ENCODE data around the gene CTU1.

The CTU1 gene

DNA sequence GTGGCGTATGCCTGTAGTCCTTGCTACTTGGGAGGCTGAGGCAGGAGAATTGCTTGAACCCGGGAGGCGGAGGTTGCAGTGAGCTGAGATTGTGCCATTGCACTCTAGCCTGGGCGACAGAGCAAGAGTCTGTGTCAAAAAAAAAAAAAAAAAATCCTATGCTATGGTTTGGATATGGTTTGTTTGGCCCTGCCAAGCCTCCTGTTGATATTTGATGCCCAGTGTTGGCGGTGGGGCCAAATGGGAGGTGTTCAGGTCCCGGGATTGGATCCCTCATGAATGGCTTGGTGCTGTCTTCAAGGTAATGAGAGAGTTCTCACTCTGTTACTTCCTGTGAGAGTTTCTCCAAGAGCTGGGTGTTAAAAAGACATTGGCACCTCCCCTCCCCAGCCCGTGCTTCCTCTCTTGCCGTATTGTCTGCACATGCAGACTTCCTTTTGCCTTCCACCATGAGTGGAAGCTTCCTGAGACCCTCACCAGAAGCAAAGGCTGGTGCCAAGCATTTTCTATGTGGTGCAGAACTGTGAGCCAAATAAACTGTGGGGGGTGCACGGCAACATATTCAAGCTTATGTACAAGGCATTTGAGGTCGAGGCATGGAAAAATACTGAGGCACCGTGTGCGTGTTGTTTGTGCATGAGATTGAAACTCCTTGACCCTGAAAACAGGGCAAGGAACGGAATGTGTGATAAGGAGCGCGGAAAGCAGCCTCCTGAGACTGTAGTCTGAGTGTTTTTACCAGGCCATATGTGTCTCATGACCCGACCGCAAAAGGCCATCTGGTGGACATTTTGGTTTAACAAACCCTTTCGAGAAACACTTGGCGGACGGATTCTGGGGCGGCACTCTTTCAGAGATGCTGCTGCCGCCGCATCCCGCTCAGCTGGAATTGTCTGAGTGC is 23.8 kb upstream of the CTU1 start:
- DNase-seq: no peak

DNA sequence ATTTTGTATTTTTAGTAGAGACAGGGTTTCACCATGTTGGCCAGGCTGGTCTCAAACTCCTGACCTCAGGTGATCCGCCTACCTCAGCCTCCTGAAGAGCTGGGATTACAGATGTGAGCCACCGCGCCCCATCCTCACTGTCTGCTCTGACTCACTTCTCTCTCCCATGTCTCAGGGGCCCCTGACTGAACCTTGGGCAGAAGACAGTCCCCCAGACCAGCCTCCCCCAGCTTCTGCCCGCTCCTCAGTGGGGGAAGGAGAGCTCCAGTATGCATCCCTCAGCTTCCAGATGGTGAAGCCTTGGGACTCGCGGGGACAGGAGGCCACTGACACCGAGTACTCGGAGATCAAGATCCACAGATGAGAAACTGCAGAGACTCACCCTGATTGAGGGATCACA is 21.5 kb upstream of the CTU1 start:
- no peak for DNase-seq

DNA sequence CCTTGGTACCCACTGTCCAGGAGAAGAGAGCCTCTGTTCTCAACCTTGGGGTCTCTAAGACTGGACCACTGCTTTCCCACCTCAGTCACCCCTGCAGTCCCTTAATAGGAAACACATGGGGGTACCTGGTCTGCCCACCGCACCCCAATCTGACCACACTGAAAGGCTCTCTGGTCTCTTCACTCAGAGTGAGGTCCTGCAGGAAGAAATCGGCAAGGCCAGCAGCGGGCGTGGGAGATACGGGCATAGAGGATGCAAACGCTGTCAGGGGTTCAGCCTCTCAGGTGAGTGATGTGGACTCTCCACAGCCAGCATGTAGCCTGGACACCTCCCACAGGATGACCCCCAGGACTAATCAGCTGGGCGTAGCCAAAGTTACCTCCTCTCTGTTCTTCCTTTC is 20.0 kb upstream of the CTU1 start:
- no peak for DNase-seq

DNA sequence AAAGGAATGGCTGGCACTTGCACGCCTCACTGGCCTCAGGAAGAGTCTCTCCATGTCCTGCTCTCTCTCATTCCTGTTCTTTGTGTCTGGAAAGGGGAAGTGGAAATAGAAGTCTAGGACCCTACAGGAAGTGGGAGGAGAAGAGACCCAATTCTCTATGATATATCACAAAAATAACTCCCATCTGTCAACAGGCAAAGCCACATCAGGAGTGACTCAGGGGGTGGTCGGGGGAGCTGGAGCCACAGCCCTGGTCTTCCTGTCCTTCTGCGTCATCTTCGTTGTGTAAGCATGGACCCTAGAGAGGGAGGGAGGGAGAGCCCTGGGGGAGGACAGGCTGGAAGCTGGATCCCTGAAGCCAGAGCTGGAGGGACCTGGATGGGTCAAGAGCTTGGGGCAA is 19.5 kb upstream of the CTU1 start:
- DNase-seq: no peak

DNA sequence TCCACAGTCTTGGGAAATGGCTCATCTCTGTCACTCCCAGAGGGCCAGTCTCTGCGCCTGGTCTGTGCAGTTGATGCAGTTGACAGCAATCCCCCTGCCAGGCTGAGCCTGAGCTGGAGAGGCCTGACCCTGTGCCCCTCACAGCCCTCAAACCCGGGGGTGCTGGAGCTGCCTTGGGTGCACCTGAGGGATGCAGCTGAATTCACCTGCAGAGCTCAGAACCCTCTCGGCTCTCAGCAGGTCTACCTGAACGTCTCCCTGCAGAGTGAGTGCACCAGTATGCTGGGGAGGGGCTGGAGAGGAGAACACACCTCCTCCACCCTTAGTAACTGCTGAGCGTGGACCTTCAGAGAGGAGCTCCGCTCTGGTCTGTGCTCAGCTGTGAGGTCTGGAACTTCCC is 18.8 kb upstream of the CTU1 start:
- no peak for DNase-seq

DNA sequence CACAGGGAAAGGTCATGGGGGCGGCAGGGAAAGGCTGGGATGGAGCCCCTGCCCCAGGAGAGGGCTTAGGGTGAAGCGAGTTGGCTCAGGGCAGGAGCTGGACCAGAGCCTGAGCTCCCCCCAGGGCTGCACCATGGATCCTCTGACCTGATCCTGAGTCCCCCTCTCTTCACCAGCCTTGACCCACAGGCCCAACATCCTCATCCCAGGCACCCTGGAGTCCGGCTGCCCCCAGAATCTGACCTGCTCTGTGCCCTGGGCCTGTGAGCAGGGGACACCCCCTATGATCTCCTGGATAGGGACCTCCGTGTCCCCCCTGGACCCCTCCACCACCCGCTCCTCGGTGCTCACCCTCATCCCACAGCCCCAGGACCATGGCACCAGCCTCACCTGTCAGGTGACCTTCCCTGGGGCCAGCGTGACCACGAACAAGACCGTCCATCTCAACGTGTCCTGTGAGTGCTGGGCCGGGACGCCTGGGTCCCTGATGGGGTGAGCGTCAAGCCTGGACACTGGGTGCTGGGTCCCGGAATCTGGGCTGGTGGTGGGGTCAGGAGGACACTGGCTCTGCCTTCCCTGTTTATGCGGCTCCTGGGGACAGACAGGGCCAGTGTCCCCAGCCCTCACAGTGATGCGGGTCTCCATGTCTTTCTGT is 17.3 kb upstream of the CTU1 start:
- DNase-seq: no peak

DNA sequence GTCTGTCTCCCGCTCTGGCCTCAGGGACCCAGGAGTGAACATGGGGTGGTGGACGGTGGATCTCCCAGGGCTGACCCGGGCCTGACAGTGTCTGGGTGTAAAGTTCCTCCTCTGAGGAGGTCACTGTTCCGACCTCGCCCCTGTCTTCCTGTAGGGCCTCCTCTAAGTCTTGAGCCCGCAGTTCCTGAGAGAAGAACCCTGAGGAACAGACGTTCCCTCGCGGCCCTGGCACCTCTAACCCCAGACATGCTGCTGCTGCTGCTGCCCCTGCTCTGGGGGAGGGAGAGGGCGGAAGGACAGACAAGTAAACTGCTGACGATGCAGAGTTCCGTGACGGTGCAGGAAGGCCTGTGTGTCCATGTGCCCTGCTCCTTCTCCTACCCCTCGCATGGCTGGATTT is 16.5 kb upstream of the CTU1 start, which contains the start of gene SIGLEC9:
Gene SIGLEC9, plus strand, starts transcription at position 178 of the 400 bp plus-strand sequence. Its CDS starts 69 bp downstream, at position 247.
- DNase-seq: no peak

DNA sequence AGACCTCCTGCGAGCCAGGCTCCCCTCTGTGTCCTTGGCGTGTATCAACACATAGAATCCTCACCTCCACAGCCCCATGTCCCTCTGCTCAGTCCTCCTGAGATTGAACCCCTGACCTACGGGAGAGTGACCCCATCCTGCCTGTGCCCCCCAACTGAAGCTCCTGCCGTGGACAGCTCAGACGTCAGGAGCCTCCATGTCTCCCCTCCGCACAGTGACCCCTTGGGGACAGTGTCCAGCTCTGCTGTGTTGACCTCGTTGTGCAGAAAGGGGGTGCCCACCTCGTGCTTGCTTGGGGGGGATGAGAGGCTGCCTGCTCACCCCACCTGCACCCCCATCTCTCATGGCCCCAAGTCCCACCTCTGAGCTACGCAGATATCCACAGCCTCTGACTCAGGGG is 16.0 kb upstream of the CTU1 start:
- DNase-seq: no peak

DNA sequence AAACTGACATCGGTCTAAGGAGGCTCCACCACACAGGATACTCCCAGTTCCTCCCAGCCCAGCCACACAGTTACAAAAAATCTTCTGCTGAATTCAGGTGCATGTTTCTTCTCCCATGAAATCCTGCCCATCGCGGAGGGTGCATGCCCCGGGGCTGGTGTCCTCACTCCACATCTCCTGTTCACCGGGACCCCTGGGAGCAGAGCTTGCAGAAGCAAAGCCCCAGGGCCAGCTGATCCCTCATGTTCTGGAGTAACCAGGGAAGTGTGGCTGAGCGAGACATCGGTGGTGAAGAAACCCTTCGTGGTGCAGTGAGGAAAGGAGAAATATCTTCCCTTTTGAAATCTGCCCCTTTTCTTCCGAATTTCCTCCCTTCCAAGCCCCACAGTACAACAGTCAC is 15.6 kb upstream of the CTU1 start:
- no peak for DNase-seq

DNA sequence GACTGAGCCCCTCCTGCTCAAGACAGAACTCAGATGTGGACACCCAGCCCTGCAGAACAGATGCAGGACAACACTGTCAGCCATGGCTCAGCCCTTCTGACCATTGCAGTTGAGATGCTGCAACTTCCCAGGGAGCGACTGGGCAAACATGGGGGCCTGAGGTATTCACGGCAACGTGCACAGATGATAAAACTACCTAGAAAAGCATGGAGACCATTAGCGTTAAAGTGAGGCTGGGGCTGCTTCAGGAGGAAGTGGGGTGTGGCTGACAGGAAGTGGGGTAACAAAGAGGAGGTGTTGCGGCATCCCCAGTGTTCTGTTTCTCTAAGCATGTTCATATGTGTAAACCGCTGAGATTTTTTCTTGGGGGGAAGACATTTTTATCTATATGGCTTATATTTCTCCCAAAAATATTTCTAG is 15.2 kb upstream of the CTU1 start:
- DNase-seq: no peak

DNA sequence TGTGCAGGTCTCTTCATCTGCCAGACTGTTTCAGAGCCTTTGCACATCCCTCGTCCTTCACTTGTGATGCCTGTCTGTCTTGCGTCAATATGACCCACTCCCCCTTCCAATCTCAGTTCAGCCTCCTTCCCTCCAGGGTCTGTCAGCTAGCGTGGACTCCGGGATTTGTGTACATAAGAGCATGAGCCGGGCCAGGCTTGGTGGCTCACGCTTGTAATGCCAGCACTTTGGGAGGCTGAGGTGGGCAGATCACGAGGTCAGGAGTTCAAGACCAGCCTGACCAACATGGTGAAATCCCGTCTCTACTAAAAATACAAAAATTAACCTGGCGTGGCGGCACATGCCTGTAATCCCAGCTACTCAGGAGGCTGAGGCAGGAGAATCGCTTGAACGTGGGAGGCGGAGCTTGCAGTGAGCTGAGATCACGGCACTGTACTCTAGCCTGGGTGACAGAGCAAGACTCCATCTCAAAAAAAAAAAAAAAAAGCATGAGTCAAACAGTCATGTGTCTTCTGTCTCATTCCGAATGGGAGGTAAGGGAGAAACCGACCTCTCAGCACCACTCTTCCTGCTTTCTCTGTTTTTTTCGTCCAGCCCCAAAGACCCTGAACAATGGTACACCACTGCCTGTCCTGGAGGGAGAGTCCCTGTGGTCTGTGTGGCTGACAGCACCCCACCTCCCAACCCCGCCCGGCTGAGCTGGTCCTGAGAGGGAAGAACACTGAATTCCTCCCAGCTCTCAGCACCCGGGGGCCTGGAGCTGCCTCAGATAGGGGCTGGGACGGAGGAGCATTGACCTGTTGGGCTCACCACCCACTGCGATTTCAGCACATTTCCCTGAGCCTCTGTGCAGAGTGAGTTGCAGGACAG is 14.1 kb upstream of the CTU1 start:
- DNase-seq: no peak

DNA sequence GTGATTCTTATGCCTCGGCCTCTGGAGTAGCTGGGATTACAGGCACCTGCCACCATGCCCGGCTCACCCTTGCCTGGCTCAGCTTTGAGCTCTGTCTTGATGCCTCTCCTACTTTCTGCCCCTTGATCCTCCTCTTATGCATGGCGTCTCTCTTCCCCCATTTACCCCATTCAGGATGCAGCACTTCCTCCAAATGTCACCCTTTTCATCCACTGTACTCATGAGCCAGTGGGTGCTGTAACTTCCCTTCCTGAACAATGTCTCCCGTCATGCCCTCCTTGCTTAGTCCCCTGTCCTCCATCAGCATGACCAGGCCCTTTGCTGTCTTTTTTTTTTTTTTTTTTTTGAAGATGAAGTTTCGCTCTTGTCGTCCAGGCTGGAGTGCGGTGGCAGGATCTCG is 13.0 kb upstream of the CTU1 start:
- no peak for DNase-seq

DNA sequence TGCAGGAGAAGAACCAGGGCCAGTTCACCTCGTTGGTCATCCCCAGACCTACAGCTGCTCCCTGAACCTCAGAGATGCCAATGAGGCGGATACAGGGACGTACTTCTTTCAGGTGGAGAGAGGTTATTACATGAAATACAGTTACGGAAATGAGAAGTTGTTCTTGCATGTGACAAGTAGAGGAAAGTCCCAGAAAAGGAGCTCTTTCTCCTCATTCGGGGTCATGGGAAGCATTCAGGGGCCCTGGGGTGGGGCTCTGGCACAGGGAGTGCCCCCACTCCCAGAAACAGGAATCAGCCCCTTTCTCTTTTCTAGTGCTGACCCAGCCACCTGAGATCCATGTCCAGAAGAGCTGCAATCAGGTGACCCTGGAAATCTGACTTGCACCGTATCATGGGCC is 12.0 kb upstream of the CTU1 start:
- DNase-seq: no peak

DNA sequence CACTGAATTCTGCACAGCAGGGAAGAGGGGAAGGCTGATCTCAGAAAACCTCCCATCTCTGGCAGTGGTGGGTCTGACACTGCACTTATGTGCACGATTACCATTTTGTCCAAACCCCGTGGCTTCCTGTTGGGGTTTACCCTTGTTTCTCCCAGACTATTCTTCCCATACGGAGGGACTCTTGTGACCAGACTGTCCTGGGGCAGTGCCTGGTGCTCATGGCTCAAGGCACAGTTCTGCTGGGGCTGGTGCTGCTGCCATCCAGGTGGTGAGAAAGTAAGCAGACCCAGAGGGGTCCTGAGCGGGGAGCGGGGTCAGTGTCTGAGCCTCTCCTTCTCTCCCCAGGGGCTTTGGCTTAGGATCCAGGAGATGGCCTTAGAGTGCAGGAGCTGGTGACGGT is 11.4 kb upstream of the CTU1 start:
- no peak for DNase-seq

DNA sequence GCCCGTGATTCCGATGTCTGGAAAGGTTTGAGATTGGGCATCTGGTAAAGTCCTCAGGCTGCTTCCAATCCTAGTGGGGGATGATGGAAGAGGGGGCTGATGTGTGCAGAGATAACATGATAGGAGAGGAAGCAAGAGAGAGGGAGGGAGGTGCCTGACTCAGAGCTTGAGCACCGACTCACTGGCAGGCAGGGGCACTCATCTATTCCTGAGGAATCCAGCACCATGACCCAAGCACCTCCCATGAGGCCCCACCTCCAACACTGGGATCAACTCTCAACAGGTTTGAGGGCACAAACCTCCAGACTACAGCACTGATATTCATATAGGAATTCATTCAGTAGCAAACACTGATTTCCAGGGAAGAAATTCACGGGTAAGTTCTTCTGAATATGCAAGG is 10.9 kb upstream of the CTU1 start:
- no peak for DNase-seq

DNA sequence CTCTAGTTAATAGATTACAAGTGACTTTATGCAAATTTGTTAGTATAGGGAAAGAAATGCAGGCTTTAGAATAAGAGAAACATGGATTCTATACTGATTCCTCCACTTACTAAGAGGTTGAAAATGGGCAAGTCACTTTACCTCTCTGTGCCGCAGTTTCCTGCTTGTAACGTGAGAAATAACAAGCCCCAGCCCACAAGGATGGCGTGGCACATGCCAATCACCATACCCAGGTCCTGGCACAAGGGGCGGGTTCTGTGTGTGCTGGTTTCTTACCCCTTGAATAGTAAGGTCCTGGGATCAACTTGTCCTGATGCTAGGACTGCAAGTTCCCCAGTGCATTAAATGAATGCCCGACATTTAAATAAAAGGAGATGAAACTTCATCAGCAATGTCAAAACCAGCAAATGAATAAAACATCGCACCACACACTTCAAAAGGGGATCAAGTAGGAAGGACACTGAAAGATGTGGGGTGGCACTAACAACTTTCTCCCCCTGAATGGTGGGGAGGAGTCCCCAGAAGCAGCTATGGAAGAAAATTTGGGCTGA is 8.6 kb upstream of the CTU1 start:
- no peak for DNase-seq

DNA sequence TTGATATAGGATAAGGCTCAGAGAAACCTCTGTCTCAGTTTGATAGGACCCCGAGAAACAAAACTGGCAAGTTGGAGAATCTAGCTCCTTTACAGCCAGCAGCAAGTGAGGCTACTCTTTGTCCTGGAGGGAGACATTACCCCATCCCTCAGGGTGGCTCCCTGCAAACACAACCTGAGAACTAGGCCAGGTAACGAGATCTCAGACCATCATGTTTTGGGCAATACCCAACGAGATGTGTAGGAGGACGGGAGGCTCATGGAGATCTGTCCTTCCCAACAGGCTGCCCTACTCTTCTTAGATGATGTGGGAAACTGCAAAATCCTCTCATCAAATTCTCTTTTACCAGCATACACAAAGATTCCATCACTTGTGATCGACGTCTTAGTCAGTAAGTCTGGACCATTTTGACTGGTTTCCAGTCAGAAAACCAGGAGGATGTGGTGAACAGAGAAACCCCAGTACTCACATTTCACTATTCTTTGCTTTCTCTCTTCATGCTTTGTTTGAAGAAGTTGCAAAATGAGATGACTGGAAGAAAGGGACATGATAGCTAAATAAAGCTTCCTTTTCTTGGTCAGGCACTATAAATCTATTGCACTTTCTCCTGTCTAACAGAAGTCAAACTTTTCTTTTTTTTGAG is 6.0 kb upstream of the CTU1 start:
- no peak for DNase-seq

DNA sequence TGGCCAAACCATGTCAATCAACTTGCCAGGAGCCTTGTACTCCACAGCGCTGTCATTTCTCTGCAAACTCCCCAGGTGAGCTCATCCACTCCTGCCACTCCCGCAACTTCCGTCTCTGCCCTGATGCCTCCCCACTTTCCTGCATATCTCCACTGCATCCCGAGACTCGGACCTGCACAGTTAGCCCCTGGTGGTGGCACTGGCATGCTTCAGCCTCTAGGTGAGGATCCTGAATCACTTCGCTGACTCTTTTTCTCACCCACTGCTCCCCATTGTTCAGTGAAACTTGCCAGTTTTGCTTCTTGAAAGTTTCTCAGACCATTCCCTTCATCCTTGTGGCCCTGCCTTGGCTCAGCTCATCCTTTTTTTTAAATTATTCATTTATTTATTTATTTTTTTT is 3.4 kb upstream of the CTU1 start:
- DNase-seq: no peak

DNA sequence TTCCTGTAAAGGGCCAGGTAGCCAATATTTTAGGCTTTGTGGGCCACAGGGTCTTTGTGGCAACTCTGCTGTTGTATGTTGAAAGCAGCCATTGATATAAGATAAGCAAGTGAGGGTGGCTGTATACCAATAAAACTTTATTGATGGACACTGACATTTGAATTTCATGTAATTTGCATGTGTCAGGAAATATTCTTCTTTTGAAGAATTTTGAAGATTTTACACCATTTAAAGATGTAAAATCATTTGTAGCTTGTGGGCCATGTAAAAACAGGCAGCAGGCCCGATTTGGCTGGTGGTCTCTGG is 2.4 kb upstream of the CTU1 start:
- no peak for DNase-seq

DNA sequence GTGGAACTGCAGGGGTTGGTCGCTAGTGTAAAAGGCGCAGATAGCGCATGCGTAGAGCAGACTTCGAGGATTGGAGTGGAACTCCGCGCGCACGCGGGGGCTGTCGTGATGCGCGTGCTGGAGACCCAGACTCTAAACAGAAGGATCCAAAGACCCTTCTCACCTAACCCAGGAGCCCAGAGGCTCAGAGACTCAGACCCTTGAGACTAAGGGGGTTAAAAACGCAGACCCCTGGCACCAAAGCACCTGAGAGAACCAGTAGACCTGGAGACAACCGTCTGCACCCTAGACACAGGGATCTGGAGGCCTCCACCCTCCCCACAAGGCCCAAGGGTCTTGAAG is 567 bp upstream of the CTU1 start:
- no peak for DNase-seq

DNA sequence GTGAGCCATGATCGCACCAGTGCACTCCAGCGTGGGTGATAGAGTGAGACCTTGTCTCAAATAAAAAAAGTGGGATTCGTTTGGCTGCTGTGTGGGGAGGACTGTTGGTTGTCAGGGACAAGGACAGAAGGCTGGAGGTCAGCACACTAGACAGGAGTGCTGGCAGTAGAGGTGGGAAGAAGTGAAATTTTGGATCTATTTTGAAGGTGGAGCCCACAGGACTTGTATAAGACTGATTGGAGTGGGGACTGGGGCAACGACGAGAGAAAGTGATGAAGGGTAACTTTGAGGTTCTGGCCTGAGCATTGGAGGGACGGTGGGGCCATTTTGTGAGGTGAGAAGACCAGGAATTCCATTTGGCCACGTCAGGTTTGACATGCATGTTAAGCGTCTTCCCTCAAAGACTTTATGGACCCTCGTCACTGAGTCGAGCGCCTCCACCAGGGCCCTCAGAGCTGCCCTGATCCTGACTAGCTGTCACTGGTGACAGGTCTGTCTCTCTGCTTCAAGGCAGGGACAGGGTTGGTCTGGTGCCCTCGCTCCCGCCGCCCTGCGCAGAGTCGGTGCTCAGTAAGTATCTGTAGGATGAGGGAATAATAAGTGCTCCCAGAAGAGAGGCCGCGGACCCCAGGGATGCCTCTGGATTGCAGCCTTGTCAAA is 673 bp downstream of the CTU1 start:
- DNase-seq: no peak

DNA sequence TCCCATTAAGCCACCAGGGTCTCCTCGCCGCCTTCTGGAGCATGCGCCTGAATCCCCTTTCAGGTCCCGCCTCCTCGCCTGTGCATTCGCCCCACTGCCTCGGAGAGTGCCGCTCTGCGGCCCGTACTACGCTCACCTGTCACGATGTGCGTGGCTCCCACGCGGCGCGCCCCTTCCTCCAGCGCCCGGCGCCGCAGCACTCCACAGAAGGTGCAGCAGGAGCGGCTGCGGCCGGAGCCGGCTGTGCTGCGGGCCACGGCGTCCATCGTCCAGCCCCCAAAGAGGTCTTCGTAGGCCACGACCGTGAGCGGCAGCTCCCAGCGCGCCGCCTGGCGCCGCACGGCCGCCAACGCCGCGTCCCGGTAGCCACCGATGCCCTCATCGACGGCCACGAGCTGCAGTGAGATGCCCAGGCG is 4.3 kb downstream of the CTU1 start:
- no peak for DNase-seq

DNA sequence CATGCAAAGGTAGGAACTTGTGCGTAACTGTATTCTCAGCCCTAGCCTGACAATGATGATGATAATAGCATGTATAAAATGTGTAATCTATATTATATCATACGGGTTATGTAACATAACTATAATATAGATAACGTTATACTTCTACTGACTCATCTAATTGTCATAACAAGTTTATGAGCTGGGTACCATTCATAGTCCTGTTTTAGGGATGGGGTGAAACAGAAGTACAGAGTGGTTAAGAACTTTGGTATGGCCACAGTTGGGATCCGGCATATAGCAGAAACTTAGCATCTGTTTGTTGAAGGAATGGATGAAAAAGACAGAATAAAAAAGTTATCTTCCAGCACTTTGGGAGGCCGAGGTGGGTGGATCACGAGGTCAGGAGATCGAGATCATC is 5.2 kb downstream of the CTU1 start:
- DNase-seq: no peak

Measured in NCI-H1694 treated with DMSO at 0.1 percent for 48 hours (cell line).